ENCODE measurements around the gene TCF4.

The TCF4 gene

DNA sequence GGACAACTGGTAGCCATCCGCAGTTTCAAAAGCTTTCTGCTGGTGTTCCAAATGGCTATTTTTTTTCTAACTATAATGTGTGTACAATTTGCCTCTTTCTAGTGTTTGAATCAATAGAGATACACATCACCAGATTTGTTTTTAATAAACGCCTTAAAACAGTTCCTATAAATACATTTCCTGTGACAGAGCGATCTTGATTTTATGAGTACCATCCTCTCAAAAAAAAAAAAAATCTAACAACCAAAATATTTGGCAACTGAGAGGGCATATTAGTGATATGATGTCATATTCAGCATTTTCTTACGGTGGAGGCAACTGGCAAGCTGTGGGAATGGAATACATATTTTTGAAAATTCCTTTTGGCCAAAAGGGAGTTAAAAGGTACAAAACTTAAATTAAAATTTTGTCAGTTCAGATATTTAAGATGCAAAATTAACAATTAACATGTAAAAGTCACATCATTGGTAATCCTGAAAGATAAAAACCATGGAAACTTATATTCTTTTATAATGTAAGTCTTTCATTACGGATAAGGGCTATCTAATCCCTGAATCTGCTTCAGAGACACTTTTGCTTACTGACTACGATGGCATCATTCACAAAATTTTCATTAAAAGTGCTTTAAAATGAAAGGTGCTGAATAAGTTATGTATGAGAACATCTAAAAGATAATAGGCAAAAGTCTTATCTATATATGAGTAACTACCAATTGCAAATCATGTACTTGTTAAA is 268.4 kb downstream of the TCF4 start:
- H3K27ac ChIP-seq (ENCODE audit: low read depth, low read length), result no peak overlapping the region

GRCh38 chr18:55318951-55319441 is 269.0 kb downstream of the TCF4 start:
- peaks cover 30% of the 10 kb centered on the region for H3K4me1 ChIP-seq (ENCODE audit: control insufficient read depth, insufficient read depth, low read length)
- H3K9ac ChIP-seq (ENCODE audit: low read length), result no peak overlapping the region

More for the DNA sequence above, 268.4 kb downstream of the TCF4 start:
- Histone ChIP-seq H3K36me3 (ENCODE audit: control insufficient read depth, insufficient read depth, low read length) (no peaks in the 10 kb centered on the region), H3K4me3 (ENCODE audit: low read depth, low read length) (no peak overlapping the region), H3K27me3 (ENCODE audit: control insufficient read depth, insufficient read depth, low read length) (no peaks in the 10 kb centered on the region), H3K9ac (ENCODE audit: low read length) (no peak overlapping the region), H3K4me1 (ENCODE audit: control insufficient read depth, insufficient read depth, low read length) (peaks cover 30% of the 10 kb centered on the region), H3K9me3 (ENCODE audit: control insufficient read depth, insufficient read depth, low read depth, low read length) (no peaks in the 10 kb centered on the region)

DNA sequence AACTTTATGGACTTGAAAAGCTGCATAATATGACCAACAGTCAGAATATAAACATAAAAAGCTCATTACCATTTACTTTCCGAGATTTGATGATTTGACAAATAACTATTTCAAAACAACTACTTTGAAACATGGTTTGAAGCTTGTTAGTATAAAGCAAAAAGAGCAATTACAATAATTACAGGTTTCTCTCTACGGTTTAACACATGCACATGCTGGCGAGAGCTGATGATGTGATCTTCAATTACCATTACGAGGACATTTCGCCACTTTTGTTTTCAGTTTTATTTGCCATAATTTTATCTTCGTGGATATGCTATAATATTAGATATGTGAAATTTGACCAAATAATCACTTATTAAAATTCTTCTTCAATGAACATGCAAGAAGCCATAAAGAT is 270.1 kb downstream of the TCF4 start:
- Histone ChIP-seq H3K27ac (ENCODE audit: low read depth, low read length) (no peak overlapping the region), H3K9me3 (ENCODE audit: control insufficient read depth, insufficient read depth, low read depth, low read length) (no peaks in the 10 kb centered on the region), H3K9ac (ENCODE audit: low read length) (no peak overlapping the region), H3K4me1 (ENCODE audit: control insufficient read depth, insufficient read depth, low read length) (peaks cover 23% of the 10 kb centered on the region), H3K4me3 (ENCODE audit: low read depth, low read length) (no peak overlapping the region), H3K27me3 (ENCODE audit: control insufficient read depth, insufficient read depth, low read length) (no peaks in the 10 kb centered on the region), H3K36me3 (ENCODE audit: control insufficient read depth, insufficient read depth, low read length) (no peaks in the 10 kb centered on the region)

More at GRCh38 chr18:55318951-55319441, 269.0 kb downstream of the TCF4 start:
- no peaks in the 10 kb centered on the region for H3K36me3 ChIP-seq (ENCODE audit: control insufficient read depth, insufficient read depth, low read length)
- H3K4me3 ChIP-seq (ENCODE audit: low read depth, low read length), result no peak overlapping the region
- H3K27ac ChIP-seq (ENCODE audit: low read depth, low read length), result no peak overlapping the region
- H3K9me3 ChIP-seq (ENCODE audit: control insufficient read depth, insufficient read depth, low read depth, low read length), result no peaks in the 10 kb centered on the region
- no peaks in the 10 kb centered on the region for H3K27me3 ChIP-seq (ENCODE audit: control insufficient read depth, insufficient read depth, low read length)

DNA sequence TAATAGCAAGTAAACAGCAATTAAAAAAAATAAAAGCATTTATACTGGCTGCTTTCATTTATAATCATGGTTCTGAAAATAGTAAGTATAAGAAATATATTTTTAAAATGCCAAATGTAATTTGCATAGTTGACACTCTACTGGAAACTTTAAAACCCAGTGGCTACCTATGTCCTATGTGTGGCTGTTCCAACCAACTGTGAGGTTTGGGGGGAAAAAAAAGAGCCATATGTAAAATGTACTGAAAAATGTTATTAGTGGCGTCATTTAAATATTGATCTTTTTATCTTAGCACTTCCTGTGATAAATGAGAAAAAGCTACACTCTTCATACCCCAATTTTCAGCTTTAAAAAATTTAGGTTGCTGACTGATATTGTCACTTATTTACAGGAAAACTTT is 270.7 kb downstream of the TCF4 start:
- H3K4me3 ChIP-seq (ENCODE audit: low read depth, low read length), result no peak overlapping the region
- no peaks in the 10 kb centered on the region for H3K36me3 ChIP-seq (ENCODE audit: control insufficient read depth, insufficient read depth, low read length)
- no peak overlapping the region for H3K9ac ChIP-seq (ENCODE audit: low read length)

GRCh38 chr18:55316486-55317184 is 271.4 kb downstream of the TCF4 start:
- Histone ChIP-seq H3K4me1 (ENCODE audit: control insufficient read depth, insufficient read depth, low read length) (peaks cover 30% of the 10 kb centered on the region), H3K27me3 (ENCODE audit: control insufficient read depth, insufficient read depth, low read length) (no peaks in the 10 kb centered on the region), H3K27ac (ENCODE audit: low read depth, low read length) (no peak overlapping the region)

More for the DNA sequence above, 270.7 kb downstream of the TCF4 start:
- H3K4me1 ChIP-seq (ENCODE audit: control insufficient read depth, insufficient read depth, low read length), result peaks cover 29% of the 10 kb centered on the region
- no peaks in the 10 kb centered on the region for H3K27me3 ChIP-seq (ENCODE audit: control insufficient read depth, insufficient read depth, low read length)
- H3K9me3 ChIP-seq (ENCODE audit: control insufficient read depth, insufficient read depth, low read depth, low read length), result no peaks in the 10 kb centered on the region
- H3K27ac ChIP-seq (ENCODE audit: low read depth, low read length), result no peak overlapping the region

GRCh38 chr18:55314615-55315237 is 273.3 kb downstream of the TCF4 start:
- H3K9me3 ChIP-seq (ENCODE audit: control insufficient read depth, insufficient read depth, low read depth, low read length), result no peaks in the 10 kb centered on the region
- no peaks in the 10 kb centered on the region for H3K27me3 ChIP-seq (ENCODE audit: control insufficient read depth, insufficient read depth, low read length)
- H3K4me1 ChIP-seq (ENCODE audit: control insufficient read depth, insufficient read depth, low read length), result peaks cover 22% of the 10 kb centered on the region
- no peak overlapping the region for H3K4me3 ChIP-seq (ENCODE audit: low read depth, low read length)
- H3K9ac ChIP-seq (ENCODE audit: low read length), result no peak overlapping the region
- H3K36me3 ChIP-seq (ENCODE audit: control insufficient read depth, insufficient read depth, low read length), result no peaks in the 10 kb centered on the region
- no peak overlapping the region for H3K27ac ChIP-seq (ENCODE audit: low read depth, low read length)

More at GRCh38 chr18:55316486-55317184, 271.4 kb downstream of the TCF4 start:
- no peaks in the 10 kb centered on the region for H3K9me3 ChIP-seq (ENCODE audit: control insufficient read depth, insufficient read depth, low read depth, low read length)
- H3K4me3 ChIP-seq (ENCODE audit: low read depth, low read length), result no peak overlapping the region
- H3K36me3 ChIP-seq (ENCODE audit: control insufficient read depth, insufficient read depth, low read length), result no peaks in the 10 kb centered on the region
- no peak overlapping the region for H3K9ac ChIP-seq (ENCODE audit: low read length)

- peaks cover 27% of the 10 kb centered on the region for H3K4me1 ChIP-seq (ENCODE audit: control insufficient read depth, insufficient read depth, low read length)
- no peak overlapping the region for H3K9ac ChIP-seq (ENCODE audit: low read length)
- no peak overlapping the region for H3K4me3 ChIP-seq (ENCODE audit: low read depth, low read length)
- no peak overlapping the region for H3K27ac ChIP-seq (ENCODE audit: low read depth, low read length)
- no peaks in the 10 kb centered on the region for H3K27me3 ChIP-seq (ENCODE audit: control insufficient read depth, insufficient read depth, low read length)
- no peaks in the 10 kb centered on the region for H3K36me3 ChIP-seq (ENCODE audit: control insufficient read depth, insufficient read depth, low read length)
- H3K9me3 ChIP-seq (ENCODE audit: control insufficient read depth, insufficient read depth, low read depth, low read length), result no peaks in the 10 kb centered on the region
Observed at GRCh38 chr18:55314031-55314430, 274.0 kb downstream of the TCF4 start.

DNA sequence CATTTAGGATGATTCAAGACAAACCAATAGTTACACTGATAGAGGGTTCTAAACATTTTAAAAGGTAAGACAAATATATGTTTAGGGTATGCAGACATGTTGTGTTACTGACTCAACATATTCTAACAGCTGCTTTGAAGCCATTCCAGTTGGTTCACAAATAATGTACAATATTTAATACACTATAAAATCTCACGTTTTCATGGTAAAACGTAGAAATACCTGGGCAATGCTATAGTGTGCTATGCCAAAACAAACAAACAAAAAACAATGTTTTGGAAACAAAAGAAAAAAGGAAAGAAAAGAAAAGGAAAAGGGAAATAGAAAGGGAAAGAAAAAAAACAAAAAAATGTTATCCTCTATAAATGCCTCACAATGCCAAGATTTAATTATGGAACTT is 277.1 kb downstream of the TCF4 start:
- Histone ChIP-seq H3K27me3 (ENCODE audit: control insufficient read depth, insufficient read depth, low read length) (no peaks in the 10 kb centered on the region), H3K9ac (ENCODE audit: low read length) (no peak overlapping the region), H3K9me3 (ENCODE audit: control insufficient read depth, insufficient read depth, low read depth, low read length) (no peaks in the 10 kb centered on the region), H3K36me3 (ENCODE audit: control insufficient read depth, insufficient read depth, low read length) (no peaks in the 10 kb centered on the region), H3K4me1 (ENCODE audit: control insufficient read depth, insufficient read depth, low read length) (peaks cover 24% of the 10 kb centered on the region), H3K27ac (ENCODE audit: low read depth, low read length) (no peak overlapping the region), H3K4me3 (ENCODE audit: low read depth, low read length) (no peak overlapping the region)

DNA sequence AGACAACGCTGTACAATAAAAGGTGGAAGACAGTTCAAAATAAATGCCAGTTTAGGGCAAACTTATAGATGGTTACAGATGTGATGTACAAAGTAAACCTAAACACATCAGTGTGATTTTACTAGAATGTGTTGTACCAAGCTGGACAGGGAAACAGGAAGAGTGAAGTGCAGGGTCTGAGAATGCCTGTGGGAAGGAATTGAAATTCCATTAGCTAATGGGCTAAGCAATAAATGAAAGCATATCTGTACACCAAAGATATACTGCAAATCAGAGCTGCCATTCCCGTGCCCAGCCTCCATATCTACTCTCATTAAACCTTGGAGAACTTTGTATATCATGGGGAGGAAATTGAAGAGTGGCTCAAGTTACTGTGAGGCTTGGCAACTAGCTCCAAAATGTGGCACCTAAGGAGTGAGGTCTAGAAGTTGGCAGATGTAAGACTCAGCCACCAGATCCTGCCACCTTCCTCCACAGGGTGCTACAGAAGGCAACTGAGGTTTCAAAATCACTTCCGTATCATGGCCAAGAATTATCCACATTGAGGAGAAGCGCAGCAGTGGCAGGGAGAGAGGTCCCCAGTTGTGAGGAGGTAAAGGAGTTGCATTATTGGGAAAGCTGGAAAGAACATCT is 277.8 kb downstream of the TCF4 start:
- no peaks in the 10 kb centered on the region for H3K9me3 ChIP-seq (ENCODE audit: control insufficient read depth, insufficient read depth, low read depth, low read length)
- no peak overlapping the region for H3K9ac ChIP-seq (ENCODE audit: low read length)
- no peaks in the 10 kb centered on the region for H3K27me3 ChIP-seq (ENCODE audit: control insufficient read depth, insufficient read depth, low read length)
- H3K27ac ChIP-seq (ENCODE audit: low read depth, low read length), result no peak overlapping the region
- no peak overlapping the region for H3K4me3 ChIP-seq (ENCODE audit: low read depth, low read length)
- H3K36me3 ChIP-seq (ENCODE audit: control insufficient read depth, insufficient read depth, low read length), result no peaks in the 10 kb centered on the region
- peaks cover 23% of the 10 kb centered on the region for H3K4me1 ChIP-seq (ENCODE audit: control insufficient read depth, insufficient read depth, low read length)

DNA sequence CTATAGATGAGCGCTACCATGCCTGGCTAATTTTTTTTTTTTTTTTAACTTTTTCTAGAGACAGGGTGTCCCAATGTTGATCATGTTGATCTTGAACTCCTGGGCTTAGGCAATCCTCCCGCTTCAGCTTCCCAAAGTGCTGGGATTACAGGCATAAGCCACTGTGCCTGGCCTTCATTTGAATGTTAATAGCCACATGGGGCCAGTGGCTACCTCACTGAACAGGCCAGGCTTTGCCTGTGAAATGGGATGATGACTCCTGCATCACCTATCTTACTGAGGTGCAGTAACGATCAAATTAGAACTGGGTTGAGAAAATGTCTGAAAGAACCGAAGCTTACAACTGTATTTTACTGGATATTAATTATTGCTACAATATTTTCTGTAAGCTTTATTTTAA is 278.7 kb downstream of the TCF4 start:
- H3K4me1 ChIP-seq (ENCODE audit: control insufficient read depth, insufficient read depth, low read length), result peaks cover 18% of the 10 kb centered on the region; the same call in 1 of the 2 replicates
- no peaks in the 10 kb centered on the region for H3K9me3 ChIP-seq (ENCODE audit: control insufficient read depth, insufficient read depth, low read depth, low read length)
- no peaks in the 10 kb centered on the region for H3K27me3 ChIP-seq (ENCODE audit: control insufficient read depth, insufficient read depth, low read length)
- no peaks in the 10 kb centered on the region for H3K36me3 ChIP-seq (ENCODE audit: control insufficient read depth, insufficient read depth, low read length)
- H3K4me3 ChIP-seq (ENCODE audit: low read depth, low read length), result no peak overlapping the region
- H3K27ac ChIP-seq (ENCODE audit: low read depth, low read length), result no peak overlapping the region
- no peak overlapping the region for H3K9ac ChIP-seq (ENCODE audit: low read length)

All from HUES6 (cell line).